ENCODE results near the gene SAMD4B. TPM values are rescaled to one million over a fixed set of nuclear protein-coding genes. Genes with fewer than 3 reads are reported as not detected.

SAMD4B gene
- total and polyA plus RNA-seq, 4 donors: 77.6 to 103 (median 86.8) TPM

GRCh38 chr19:39303373-39304184 is 38.6 kb upstream of the SAMD4B start:
- Histone ChIP-seq H3K9me3 (ENCODE audit: control insufficient read depth in 4 of 4, insufficient read depth in 3 of 4, low read length in 3 of 4) (no peaks in the 10 kb centered on the region), H3K36me3 (ENCODE audit: control insufficient read depth in 4 of 4, insufficient read depth in 4 of 4, low read length in 4 of 4) (no peaks in the 10 kb centered on the region), H3K9ac (ENCODE audit: insufficient read depth in 1 of 2, low read length in 2 of 2) (no peak overlapping the region), H3K4me3 (no peak overlapping the region), H3K4me1 (ENCODE audit: control insufficient read depth in 5 of 5, insufficient read depth in 5 of 5, low read length in 5 of 5) (peaks cover 0 to 12% (median 4%) of the 10 kb centered on the region in 5 donors), H3K27me3 (ENCODE audit: control insufficient read depth in 3 of 3, insufficient read depth in 3 of 3, low read length in 2 of 3) (peaks cover 0 to 37% (median 33%) of the 10 kb centered on the region in 3 donors), H3K27ac (ENCODE audit: low read depth in 1 of 2, low read length in 1 of 2) (no peak overlapping the region)
- WGBS, 2 donors: 46 to 70% methylated on average over 10 of the region's 10 CpGs
- ATAC-seq (ENCODE audit: insufficient read depth, low FRiP score): no peak
- no peak for DNase-seq
- TF ChIP-seq CTCF (IDR thresholded peaks at IDR 0.05; ENCODE audit: control extremely low read depth, extremely low read depth): no peak

GRCh38 chr19:39304185-39304513 is 38.1 kb upstream of the SAMD4B start:
- H3K9ac ChIP-seq (ENCODE audit: insufficient read depth in 1 of 2, low read length in 2 of 2): no peak overlapping the region
- DNase-seq (no peak), ATAC-seq (ENCODE audit: insufficient read depth, low FRiP score) (no peak)
- no peak for TF ChIP-seq CTCF (IDR thresholded peaks at IDR 0.05; ENCODE audit: control extremely low read depth, extremely low read depth)
- H3K36me3 ChIP-seq (ENCODE audit: control insufficient read depth in 4 of 4, insufficient read depth in 4 of 4, low read length in 4 of 4): no peaks in the 10 kb centered on the region
- H3K27ac ChIP-seq (ENCODE audit: low read depth in 1 of 2, low read length in 1 of 2): no peak overlapping the region
- no peaks in the 10 kb centered on the region for H3K9me3 ChIP-seq (ENCODE audit: control insufficient read depth in 4 of 4, insufficient read depth in 3 of 4, low read length in 3 of 4)
- peaks cover 0 to 42% (median 36%) of the 10 kb centered on the region in 3 donors for H3K27me3 ChIP-seq (ENCODE audit: control insufficient read depth in 3 of 3, insufficient read depth in 3 of 3, low read length in 2 of 3)
- H3K4me3 ChIP-seq: no peak overlapping the region
- H3K4me1 ChIP-seq (ENCODE audit: control insufficient read depth in 5 of 5, insufficient read depth in 5 of 5, low read length in 5 of 5): peaks cover 0 to 12% (median 4%) of the 10 kb centered on the region in 5 donors

GRCh38 chr19:39304701-39305571 is 37.3 kb upstream of the SAMD4B start:
- Histone ChIP-seq H3K27me3 (ENCODE audit: control insufficient read depth in 3 of 3, insufficient read depth in 3 of 3, low read length in 2 of 3) (peaks cover 0 to 42% (median 36%) of the 10 kb centered on the region in 3 donors), H3K36me3 (ENCODE audit: control insufficient read depth in 4 of 4, insufficient read depth in 4 of 4, low read length in 4 of 4) (no peaks in the 10 kb centered on the region), H3K4me1 (ENCODE audit: control insufficient read depth in 5 of 5, insufficient read depth in 5 of 5, low read length in 5 of 5) (peaks cover 0 to 12% (median 4%) of the 10 kb centered on the region in 5 donors), H3K27ac (ENCODE audit: low read depth in 1 of 2, low read length in 1 of 2) (no peak overlapping the region), H3K9ac (ENCODE audit: insufficient read depth in 1 of 2, low read length in 2 of 2) (no peak overlapping the region), H3K9me3 (ENCODE audit: control insufficient read depth in 4 of 4, insufficient read depth in 3 of 4, low read length in 3 of 4) (no peaks in the 10 kb centered on the region), H3K4me3 (no peak overlapping the region)
- TF ChIP-seq CTCF (IDR thresholded peaks at IDR 0.05; ENCODE audit: control extremely low read depth, extremely low read depth): no peak
- no peak for ATAC-seq (ENCODE audit: insufficient read depth, low FRiP score)
- WGBS, 2 donors: 52 to 53% methylated on average over 6 of the region's 6 CpGs
- no peak for DNase-seq
